Skin epidermis (tissue), 12 donors: ENCODE data around the gene LILRA6.
"Not testable (repeated sequence)": the region's sequence is repeated elsewhere in the genome, so short reads cannot be mapped to it uniquely, and the experiment has no call there.

ENCODE experiments used
- H3K27ac ChIP-seq, 21 experiments: fragments of 200-600 bp; sonication (generic) in 11 of 21; one replicate each; pipeline ENCODE4 v1.5.0; 2020; ENCODE audit warnings: mild to moderate bottlenecking in 3 of 21, inconsistent platforms in 2 of 21, moderate library complexity in 2 of 21
- H3K4me3 ChIP-seq, 7 experiments: fragments of 200-600 bp; sonication (generic) in 2 of 7; one replicate each; pipeline ENCODE4 v1.5.0; 2020; ENCODE audit warnings: inconsistent platforms in 2 of 7, mild to moderate bottlenecking in 2 of 7, moderate library complexity in 1 of 7

LILRA6 gene

GRCh38 chr19:54271106-54271505, 28.5 kb upstream of the LILRA6 start:
- H3K4me3 ChIP-seq, result no peak overlapping the region
- no peak overlapping the region for H3K27ac ChIP-seq

GRCh38 chr19:54268936-54269335, 26.3 kb upstream of the LILRA6 start:
- Histone ChIP-seq H3K27ac (no peak overlapping the region), H3K4me3 (no peak overlapping the region)

GRCh38 chr19:54266133-54266532, 23.5 kb upstream of the LILRA6 start:
- Histone ChIP-seq H3K27ac (no peak overlapping the region), H3K4me3 (no peak overlapping the region)

GRCh38 chr19:54262470-54262869, 19.9 kb upstream of the LILRA6 start:
- Histone ChIP-seq H3K4me3 (no peak overlapping the region), H3K27ac (no peak overlapping the region)

GRCh38 chr19:54262066-54262465, 19.5 kb upstream of the LILRA6 start:
- Histone ChIP-seq H3K27ac (no peak overlapping the region), H3K4me3 (no peak overlapping the region)

- Histone ChIP-seq H3K27ac (peak within 1 kb of the TSS in 2 of 21 experiments; percentile 40 to 58), H3K4me3 (no peak within 1 kb of the TSS)
Observed at GRCh38 chr19:54257116-54257480, 14.5 kb upstream of the LILRA6 start, which contains the start of gene LILRB5. Gene LILRB5 (minus strand): TSS chr19:54257273. CDS start chr19:54257193, 80 bp downstream.

- Histone ChIP-seq H3K27ac (peak overlapping the region in 2 of 21 experiments; percentile 40 to 58), H3K4me3 (no peak overlapping the region)
Observed at GRCh38 chr19:54256250-54257115, 13.9 kb upstream of the LILRA6 start.

GRCh38 chr19:54255105-54255775, 12.7 kb upstream of the LILRA6 start:
- Histone ChIP-seq H3K27ac (no peak overlapping the region), H3K4me3 (no peak overlapping the region)

GRCh38 chr19:54254195-54254906, 11.8 kb upstream of the LILRA6 start:
- no peak overlapping the region for H3K4me3 ChIP-seq

GRCh38 chr19:54253331-54254194, 11.0 kb upstream of the LILRA6 start:
- H3K4me3 ChIP-seq, result no peak overlapping the region

More at GRCh38 chr19:54254195-54254906, 11.8 kb upstream of the LILRA6 start:
- no peak overlapping the region for H3K27ac ChIP-seq

GRCh38 chr19:54252845-54253244, 10.3 kb upstream of the LILRA6 start:
- Histone ChIP-seq H3K4me3 (no peak overlapping the region), H3K27ac (no peak overlapping the region)

More at GRCh38 chr19:54253331-54254194, 11.0 kb upstream of the LILRA6 start:
- H3K27ac ChIP-seq, result no peak overlapping the region

- H3K4me3 ChIP-seq, result no peak overlapping the region
- no peak overlapping the region for H3K27ac ChIP-seq
Observed at GRCh38 chr19:54252243-54252642, 9.7 kb upstream of the LILRA6 start.

GRCh38 chr19:54248016-54248601, 5.5 kb upstream of the LILRA6 start:
- Histone ChIP-seq H3K4me3 (no peak overlapping the region), H3K27ac (peak overlapping the region in 7 of 21 experiments; percentile 24 to 63 (median 49))

GRCh38 chr19:54247106-54247930, 4.7 kb upstream of the LILRA6 start:
- Histone ChIP-seq H3K27ac (peak overlapping the region in 11 of 21 experiments; percentile 23 to 62 (median 49)), H3K4me3 (no peak overlapping the region)

GRCh38 chr19:54245936-54246335, 3.3 kb upstream of the LILRA6 start:
- no peak overlapping the region for H3K4me3 ChIP-seq
- H3K27ac ChIP-seq, result no peak overlapping the region

- not testable (repeated sequence) for H3K4me3 ChIP-seq, H3K27ac ChIP-seq
Observed at GRCh38 chr19:54243809-54244208, 1.2 kb upstream of the LILRA6 start.

- not testable (repeated sequence) for H3K4me3 ChIP-seq
- peak overlapping the region in 1 of 21 experiments; percentile 73 for H3K27ac ChIP-seq
Observed at GRCh38 chr19:54242234-54242633, 356 bp downstream of the LILRA6 start.
